Neural progenitor cell (in vitro differentiated cells): ENCODE measurements around the gene LDHD.

ENCODE experiments used
- CTCF ChIP-seq: fragments of 200-600 bp; sonication (generic); IDR thresholded peaks from 2 replicates; pipeline ENCODE4 v1.5.1; 2017; ENCODE audit warnings: antibody characterized with exemption, mild to moderate bottlenecking
- EZH2 ChIP-seq: fragments of 200-600 bp; sonication (generic); IDR thresholded peaks from 2 replicates; pipeline ENCODE4 v1.6.1; 2017; ENCODE audit warnings: antibody characterized with exemption, mild to moderate bottlenecking, moderate library complexity

- TF ChIP-seq CTCF (no peak), EZH2 (no peak)
These were observed 3.7 kb upstream of the LDHD start for GRCh38 chr16:75120253-75120652.
